OCI-LY3 (cell line): ENCODE measurements around the gene MYLK3.

Experiments used
- H2AFZ ChIP-seq: fragments of 200-600, 300-600 bp; shearing (Covaris generic); 2 replicates; pipeline ENCODE4 v1.6.0; 2014; ENCODE audit warnings: antibody characterized with exemption, low read depth, low read length
- H3K27ac ChIP-seq: fragments of 200-600, 300-600 bp; sonication (generic); 2 replicates; pipeline ENCODE4 v1.5.1; 2014; ENCODE audit warnings: mild to moderate bottlenecking, low read length, moderate library complexity, mixed read lengths
- H3K27me3 ChIP-seq: fragments of 200-600, 300-600 bp; sonication (generic); 2 replicates; pipeline ENCODE4 v1.6.1; 2014; ENCODE audit warnings: low read depth, low read length, mixed read lengths
- H3K36me3 ChIP-seq: fragments of 200-600, 300-600 bp; sonication (generic); replicated peaks from 2 replicates; pipeline ENCODE3; 2014; ENCODE audit warnings: low read depth, low read length, mixed read lengths
- H3K4me1 ChIP-seq: fragments of 300-600, 200-600 bp; sonication (generic); 2 replicates; pipeline ENCODE4 v1.6.1; 2014; ENCODE audit warnings: low read length, mixed read lengths
- H3K4me2 ChIP-seq: fragments of 200-600, 300-600 bp; sonication (generic); 2 replicates; pipeline ENCODE4 v1.6.1; 2014; ENCODE audit warnings: low read length, mixed read lengths
- H3K4me3 ChIP-seq: fragments of 300-600, 200-600 bp; sonication (generic); 2 replicates; pipeline ENCODE4 v1.5.1; 2014; ENCODE audit warnings: antibody characterized with exemption, mild to moderate bottlenecking, low read length, moderate library complexity
- H3K79me2 ChIP-seq: fragments of 300-600, 200-600 bp; shearing (Covaris generic); 2 replicates; pipeline ENCODE4 v1.6.1; 2014; ENCODE audit warnings: mild to moderate bottlenecking, low read length, mixed read lengths
- H3K9ac ChIP-seq: fragments of 300-600, 200-600 bp; shearing (Covaris generic); 2 replicates; pipeline ENCODE4 v1.6.0; 2014; ENCODE audit warnings: mild to moderate bottlenecking, low read length, moderate library complexity
- H3K9me3 ChIP-seq: fragments of 200-600, 300-600 bp; shearing (Covaris generic); 2 replicates; pipeline ENCODE4 v1.6.1; 2014; ENCODE audit warnings: low read length, mixed read lengths; ENCODE audit not compliant: insufficient read depth
- H4K20me1 ChIP-seq: fragments of 200-600, 300-600 bp; sonication (generic); 2 replicates; pipeline ENCODE4 v1.6.1; 2016; ENCODE audit warnings: low read length, mixed read lengths; ENCODE audit not compliant: insufficient read depth
- EZH2phosphoT487 ChIP-seq: fragments of 200-600 bp; shearing (Covaris generic); IDR thresholded peaks from 2 replicates; pipeline ENCODE4 v1.6.1; 2018; ENCODE audit warnings: antibody characterized with exemption, mixed run types, low read depth
- TF ChIP-seq, protein P1 (sequence below): fragments of 200-600, 300-600 bp; sonication (generic); IDR thresholded peaks from 2 replicates; pipeline ENCODE4 v1.5.1; 2014; ENCODE audit warnings: antibody characterized with exemption, low read length, low read depth

Gene MYLK3

GRCh38 chr16:46747777-46748651 is at the start of gene MYLK3:
Gene MYLK3, minus strand, starts transcription at chr16:46748344. Its CDS starts 151 bp downstream, at chr16:46748193.
- Histone ChIP-seq H4K20me1 (no peaks in the 10 kb centered on the region), H2AFZ (no peak within 1 kb of the TSS), H3K4me1 (peaks cover 9% of the 10 kb centered on the region), H3K27me3 (no peaks in the 10 kb centered on the region), H3K4me3 (no peak within 1 kb of the TSS), H3K27ac (no peak within 1 kb of the TSS), H3K36me3 (no peaks in the 10 kb centered on the region), H3K9ac (no peak within 1 kb of the TSS), H3K4me2 (no peak within 1 kb of the TSS), H3K9me3 (no peaks in the 10 kb centered on the region), H3K79me2 (no peaks in the 10 kb centered on the region)
- TF ChIP-seq, protein P1, sequence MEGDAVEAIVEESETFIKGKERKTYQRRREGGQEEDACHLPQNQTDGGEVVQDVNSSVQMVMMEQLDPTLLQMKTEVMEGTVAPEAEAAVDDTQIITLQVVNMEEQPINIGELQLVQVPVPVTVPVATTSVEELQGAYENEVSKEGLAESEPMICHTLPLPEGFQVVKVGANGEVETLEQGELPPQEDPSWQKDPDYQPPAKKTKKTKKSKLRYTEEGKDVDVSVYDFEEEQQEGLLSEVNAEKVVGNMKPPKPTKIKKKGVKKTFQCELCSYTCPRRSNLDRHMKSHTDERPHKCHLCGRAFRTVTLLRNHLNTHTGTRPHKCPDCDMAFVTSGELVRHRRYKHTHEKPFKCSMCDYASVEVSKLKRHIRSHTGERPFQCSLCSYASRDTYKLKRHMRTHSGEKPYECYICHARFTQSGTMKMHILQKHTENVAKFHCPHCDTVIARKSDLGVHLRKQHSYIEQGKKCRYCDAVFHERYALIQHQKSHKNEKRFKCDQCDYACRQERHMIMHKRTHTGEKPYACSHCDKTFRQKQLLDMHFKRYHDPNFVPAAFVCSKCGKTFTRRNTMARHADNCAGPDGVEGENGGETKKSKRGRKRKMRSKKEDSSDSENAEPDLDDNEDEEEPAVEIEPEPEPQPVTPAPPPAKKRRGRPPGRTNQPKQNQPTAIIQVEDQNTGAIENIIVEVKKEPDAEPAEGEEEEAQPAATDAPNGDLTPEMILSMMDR = no peak
- TF ChIP-seq EZH2phosphoT487 = no peak

DNA sequence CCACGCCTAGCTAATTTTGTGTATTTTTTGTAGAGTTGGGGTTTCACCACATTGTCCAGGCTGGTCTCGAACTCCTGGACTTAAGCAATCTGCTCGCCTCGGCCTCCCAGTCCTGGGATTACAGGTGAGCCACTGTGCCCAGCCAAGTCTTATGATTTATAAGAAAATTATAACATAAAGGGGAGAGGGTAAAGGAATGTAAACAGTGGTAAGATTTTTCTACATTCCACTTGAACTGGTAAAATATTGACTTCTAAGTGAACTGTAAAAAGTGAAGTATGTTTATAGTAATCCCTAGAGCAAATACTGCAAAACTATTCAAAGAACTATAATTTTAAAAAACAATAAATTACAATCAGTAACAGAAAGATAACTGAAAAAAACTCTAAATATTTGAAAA is 49.4 kb upstream of the MYLK3 start:
- Histone ChIP-seq H3K9me3 (no peaks in the 10 kb centered on the region; the same call in 1 of the 2 replicates), H3K4me1 (no peaks in the 10 kb centered on the region; the same call in 1 of the 2 replicates), H3K36me3 (peaks cover 39% of the 10 kb centered on the region), H3K4me2 (no peak overlapping the region), H3K79me2 (peaks cover 19% of the 10 kb centered on the region; the same call in 1 of the 2 replicates), H3K4me3 (no peak overlapping the region), H4K20me1 (peaks cover 31% of the 10 kb centered on the region), H2AFZ (no peak overlapping the region), H3K9ac (no peak overlapping the region), H3K27me3 (no peaks in the 10 kb centered on the region), H3K27ac (no peak overlapping the region)
- TF ChIP-seq, protein P1 = no peak
- no peak for TF ChIP-seq EZH2phosphoT487

- Histone ChIP-seq H3K27ac (no peak overlapping the region), H4K20me1 (peaks cover 31% of the 10 kb centered on the region), H2AFZ (no peak overlapping the region), H3K4me3 (no peak overlapping the region), H3K27me3 (no peaks in the 10 kb centered on the region), H3K36me3 (peaks cover 39% of the 10 kb centered on the region), H3K4me2 (no peak overlapping the region), H3K79me2 (peaks cover 18% of the 10 kb centered on the region; the same call in 1 of the 2 replicates), H3K4me1 (peaks cover 5% of the 10 kb centered on the region), H3K9me3 (no peaks in the 10 kb centered on the region; the same call in 1 of the 2 replicates), H3K9ac (no peak overlapping the region)
- TF ChIP-seq EZH2phosphoT487 = no peak
- TF ChIP-seq, protein P1 = no peak
Measured at GRCh38 chr16:46796764-46797269, 48.7 kb upstream of the MYLK3 start.

DNA sequence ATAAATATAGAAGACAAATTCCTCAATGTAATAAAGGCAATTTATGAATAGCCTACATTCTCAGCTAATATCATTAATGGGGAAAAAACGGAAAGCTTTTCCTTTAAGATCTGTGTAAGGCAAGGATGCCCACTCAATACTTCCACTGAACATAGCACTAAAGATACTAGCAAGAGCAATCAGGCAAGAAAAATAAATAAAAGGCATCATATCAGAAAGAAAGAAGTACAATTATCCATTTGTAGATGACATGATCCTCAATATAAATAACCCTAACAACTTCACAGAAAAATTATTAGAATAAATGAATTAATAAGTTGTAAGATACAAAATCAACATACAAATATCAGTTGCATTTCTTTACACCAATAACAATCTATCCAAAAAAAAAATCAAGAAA is 45.7 kb upstream of the MYLK3 start:
- Histone ChIP-seq H3K36me3 (peaks cover 40% of the 10 kb centered on the region), H3K79me2 (peaks cover 17% of the 10 kb centered on the region; the same call in 1 of the 2 replicates), H3K9ac (no peak overlapping the region), H4K20me1 (peaks cover 27% of the 10 kb centered on the region; the same call in 1 of the 2 replicates), H2AFZ (no peak overlapping the region), H3K4me1 (peaks cover 30% of the 10 kb centered on the region), H3K27ac (no peak overlapping the region), H3K9me3 (no peaks in the 10 kb centered on the region; the same call in 1 of the 2 replicates), H3K4me2 (no peak overlapping the region), H3K4me3 (no peak overlapping the region), H3K27me3 (no peaks in the 10 kb centered on the region)
- no peak for TF ChIP-seq EZH2phosphoT487
- TF ChIP-seq, protein P1 = no peak
